AG10803 (cell line): Measurements from ENCODE around the gene TIAL1.

Source experiments
- DNase-seq: peaks from one replicate; pipeline ENCODE4 v3.0.0; 2010; ENCODE audit warnings: low read depth
- H3K4me3 ChIP-seq: 2 replicates; pipeline ENCODE4 v1.5.1; 2011; ENCODE audit warnings: mild to moderate bottlenecking, low read length, control low read depth
- TF ChIP-seq, protein P1 (sequence below): conservative IDR thresholded peaks from 2 replicates; pipeline ENCODE4 v1.5.1; 2011; ENCODE audit warnings: mild to moderate bottlenecking, low read length, control low read depth, inconsistent platforms

TIAL1 gene, protein sequence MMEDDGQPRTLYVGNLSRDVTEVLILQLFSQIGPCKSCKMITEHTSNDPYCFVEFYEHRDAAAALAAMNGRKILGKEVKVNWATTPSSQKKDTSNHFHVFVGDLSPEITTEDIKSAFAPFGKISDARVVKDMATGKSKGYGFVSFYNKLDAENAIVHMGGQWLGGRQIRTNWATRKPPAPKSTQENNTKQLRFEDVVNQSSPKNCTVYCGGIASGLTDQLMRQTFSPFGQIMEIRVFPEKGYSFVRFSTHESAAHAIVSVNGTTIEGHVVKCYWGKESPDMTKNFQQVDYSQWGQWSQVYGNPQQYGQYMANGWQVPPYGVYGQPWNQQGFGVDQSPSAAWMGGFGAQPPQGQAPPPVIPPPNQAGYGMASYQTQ

DNA sequence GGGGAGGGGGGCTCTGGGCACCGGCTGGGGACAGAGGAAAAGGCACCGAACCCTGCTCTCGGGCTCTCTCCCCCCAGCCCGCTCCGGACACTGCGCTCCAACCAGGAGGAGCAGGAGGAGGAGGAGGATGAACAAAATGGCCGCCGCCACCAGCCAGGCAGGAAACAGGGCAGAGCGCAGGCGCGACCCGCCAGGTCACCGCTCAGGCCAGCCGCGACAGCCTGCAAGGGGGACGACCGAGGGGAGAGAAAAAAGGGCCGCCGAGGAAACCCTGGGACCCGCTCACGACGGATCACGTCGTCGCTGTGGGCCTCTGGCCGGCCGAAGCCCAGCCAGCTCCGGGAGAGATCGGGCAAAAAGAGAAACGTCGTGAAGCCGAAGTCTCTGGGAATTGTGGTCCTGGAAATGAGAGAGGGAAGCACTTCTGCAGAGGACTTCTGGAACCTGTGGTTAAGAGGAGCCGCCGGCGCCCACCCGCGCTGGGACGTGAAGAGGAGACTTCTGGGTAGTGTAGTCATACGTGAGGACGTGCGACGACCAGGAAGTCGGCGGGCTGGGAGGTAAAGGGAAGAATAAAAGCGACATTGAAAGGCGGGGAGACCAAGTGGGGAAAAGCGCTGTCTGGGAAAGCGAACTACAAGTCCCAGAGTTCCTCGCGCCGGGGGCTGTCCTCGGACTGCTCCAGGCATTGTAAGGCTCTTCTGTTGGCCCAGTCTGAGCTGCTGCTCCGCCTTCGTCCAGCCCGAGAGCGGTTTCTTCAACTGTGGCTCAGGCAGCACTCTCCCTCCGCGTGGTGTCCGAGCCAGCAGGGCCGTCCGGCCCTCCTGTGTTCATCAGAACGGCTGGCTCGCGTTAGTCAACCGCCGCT is at the start of gene TIAL1:
Gene TIAL1 (minus strand): TSS at position 428 of the 868 bp plus-strand sequence. CDS start 499 bp downstream, outside the sequence.
- H3K4me3 ChIP-seq = peak within 1 kb of the TSS; percentile 98
- TF ChIP-seq, protein P1, sequence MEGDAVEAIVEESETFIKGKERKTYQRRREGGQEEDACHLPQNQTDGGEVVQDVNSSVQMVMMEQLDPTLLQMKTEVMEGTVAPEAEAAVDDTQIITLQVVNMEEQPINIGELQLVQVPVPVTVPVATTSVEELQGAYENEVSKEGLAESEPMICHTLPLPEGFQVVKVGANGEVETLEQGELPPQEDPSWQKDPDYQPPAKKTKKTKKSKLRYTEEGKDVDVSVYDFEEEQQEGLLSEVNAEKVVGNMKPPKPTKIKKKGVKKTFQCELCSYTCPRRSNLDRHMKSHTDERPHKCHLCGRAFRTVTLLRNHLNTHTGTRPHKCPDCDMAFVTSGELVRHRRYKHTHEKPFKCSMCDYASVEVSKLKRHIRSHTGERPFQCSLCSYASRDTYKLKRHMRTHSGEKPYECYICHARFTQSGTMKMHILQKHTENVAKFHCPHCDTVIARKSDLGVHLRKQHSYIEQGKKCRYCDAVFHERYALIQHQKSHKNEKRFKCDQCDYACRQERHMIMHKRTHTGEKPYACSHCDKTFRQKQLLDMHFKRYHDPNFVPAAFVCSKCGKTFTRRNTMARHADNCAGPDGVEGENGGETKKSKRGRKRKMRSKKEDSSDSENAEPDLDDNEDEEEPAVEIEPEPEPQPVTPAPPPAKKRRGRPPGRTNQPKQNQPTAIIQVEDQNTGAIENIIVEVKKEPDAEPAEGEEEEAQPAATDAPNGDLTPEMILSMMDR = no peak
- peak; percentile 100 for DNase-seq

DNA sequence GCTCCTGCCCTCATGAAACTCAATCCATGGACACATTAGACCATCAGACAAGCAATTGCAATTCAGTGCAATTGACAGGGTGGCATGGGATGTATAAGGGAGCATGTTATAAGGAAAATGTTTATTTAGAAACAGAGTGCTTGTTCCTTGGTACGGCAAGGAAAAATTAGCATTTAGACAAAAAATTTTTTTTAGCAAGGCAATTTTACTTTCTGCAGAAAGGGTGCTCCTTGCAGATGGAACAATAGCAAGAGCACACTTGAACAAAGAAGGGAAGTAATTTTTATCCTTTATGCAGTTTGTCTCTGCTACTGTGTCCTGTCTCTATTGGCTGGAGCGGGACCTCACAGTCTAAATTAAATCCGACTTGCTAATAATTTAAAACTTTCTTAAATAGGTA is 48.2 kb upstream of the TIAL1 start:
- DNase-seq = no peak
- H3K4me3 ChIP-seq = no peak overlapping the region
- TF ChIP-seq, protein P1 = no peak

DNA sequence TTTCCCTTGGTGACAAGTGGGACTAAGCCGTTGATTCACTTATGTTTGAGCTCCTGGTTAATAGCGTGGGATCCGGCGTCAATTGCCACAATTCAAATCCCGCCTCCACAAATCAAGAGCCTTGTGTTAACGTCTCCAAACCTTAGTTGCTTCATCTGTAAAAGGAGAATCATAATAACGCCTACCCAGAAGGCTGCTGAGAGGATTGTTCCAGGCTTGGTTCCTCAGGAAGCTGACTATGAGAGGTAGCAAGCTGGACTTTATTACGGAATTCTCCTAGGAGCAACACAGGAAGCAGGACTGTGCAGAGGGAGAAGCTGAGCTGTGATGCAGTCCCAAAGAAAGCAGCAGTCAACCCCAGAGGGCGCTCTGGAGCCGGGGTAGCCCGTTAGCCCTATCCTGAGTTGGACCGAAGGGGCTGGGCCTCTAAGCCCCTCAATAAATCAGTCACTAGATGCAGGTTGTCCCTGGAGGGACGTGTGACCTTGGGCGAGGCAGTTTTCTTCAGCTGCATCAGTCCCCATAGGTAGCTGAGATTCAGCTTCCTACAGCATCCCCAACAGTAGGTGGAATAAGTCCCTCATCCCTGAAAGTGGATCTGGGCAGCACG is 47.5 kb upstream of the TIAL1 start:
- TF ChIP-seq, protein P1 = peak; percentile 53
- H3K4me3 ChIP-seq = no peak overlapping the region
- DNase-seq = no peak

DNA sequence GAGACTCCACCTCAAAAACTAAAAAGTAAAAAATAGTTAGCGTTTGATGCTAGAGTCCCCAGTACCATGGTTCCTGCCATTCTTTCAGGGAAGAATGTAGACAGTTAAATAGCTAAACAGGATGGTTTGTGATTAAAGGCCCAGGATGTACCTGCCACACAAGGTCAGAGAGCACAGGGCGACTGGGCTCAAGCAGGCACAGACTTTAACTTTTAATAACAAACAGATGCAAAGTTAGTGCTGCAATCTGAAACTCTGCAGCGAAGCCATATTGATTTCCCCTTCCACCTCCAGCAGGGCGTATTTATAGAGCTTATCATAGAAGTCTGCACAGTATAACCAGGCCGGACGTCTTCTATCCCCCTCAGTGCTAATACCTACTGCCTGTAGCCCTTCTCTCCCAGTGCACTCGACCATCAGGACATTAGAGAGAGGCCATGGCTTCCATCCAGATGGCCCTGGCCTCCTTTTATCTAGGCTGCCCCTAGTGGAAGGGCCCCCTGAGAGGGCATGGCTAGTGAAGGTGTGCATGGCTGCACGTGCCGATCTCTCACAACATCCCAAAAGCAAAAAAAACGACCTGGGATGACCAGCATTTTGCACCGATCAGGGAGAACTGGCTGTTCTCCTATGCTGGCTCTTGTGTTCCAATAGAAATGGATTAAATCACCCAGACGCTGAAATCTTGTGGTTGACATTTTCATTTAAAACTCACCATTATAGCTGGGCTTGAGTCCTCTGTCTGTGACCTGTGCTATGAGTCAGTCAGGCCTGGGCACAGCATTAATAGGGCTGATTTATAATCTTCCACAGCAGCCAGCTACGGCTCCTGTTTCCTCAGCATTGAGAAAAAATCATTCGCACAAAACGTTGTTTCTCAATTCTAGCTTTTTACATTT is 46.8 kb upstream of the TIAL1 start:
- peak; percentile 86 for DNase-seq
- no peak overlapping the region for H3K4me3 ChIP-seq
- TF ChIP-seq, protein P1 = peak; percentile 15; the same call in 1 of the 2 replicates

DNA sequence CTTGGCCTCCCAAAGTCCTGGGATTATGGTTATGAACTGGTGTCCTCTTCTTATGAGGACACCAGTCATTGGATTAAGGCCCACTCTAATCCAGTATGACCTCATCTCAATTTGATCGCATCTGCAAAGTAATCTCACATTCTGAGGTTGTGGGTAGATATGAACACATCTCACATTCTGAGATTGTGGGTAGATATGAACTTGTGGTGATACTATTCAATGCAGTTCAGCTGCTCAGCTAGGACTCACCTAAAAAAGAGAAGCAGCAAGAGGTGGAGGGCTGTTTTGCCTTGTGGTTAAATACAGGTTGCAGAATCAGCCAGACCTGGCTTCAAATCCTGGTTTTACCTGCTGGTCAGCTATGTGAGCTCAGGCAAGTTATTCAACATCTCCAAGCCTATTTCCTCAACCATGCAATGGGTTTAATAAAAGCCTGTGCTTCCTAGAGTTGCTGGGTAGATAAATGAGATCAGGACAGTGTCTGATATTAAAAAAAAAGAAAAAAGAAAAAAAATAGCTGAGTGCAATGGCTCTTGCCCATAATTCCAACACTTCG is 45.9 kb upstream of the TIAL1 start:
- DNase-seq = no peak
- TF ChIP-seq, protein P1 = no peak
- no peak overlapping the region for H3K4me3 ChIP-seq

DNA sequence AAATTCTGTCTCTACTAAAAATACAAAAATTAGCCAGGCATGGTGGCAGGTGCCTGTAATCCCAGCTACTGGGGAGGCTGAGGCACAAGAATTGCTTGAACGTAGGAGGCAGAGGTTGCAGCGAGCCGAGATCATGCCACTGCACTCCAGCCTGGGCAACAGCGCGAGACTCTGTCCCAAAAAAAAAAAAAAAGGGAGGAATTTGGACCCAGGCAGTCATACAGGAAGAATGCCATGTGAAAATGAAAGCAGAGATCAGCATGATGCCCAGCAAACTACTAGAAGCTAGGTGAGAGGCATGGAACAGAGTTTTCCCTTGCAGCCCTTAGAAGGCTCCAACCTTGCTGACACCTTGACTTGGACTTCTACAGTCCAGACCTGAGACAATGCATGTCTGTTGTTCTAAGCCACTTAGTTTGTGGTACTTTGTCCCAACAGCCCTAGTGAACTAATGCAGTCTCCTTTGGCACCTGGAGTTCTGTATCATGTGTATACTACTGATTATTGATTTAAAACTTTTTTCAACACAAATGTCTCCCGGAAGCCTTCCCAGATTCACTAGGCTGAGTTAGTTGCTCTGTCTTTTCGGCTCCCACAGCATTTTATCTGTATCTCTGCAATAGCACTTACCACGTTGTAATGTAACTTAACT is 44.2 kb upstream of the TIAL1 start:
- H3K4me3 ChIP-seq = no peak overlapping the region
- TF ChIP-seq, protein P1 = no peak
- DNase-seq = no peak
